Stimulated activated CD4-positive, alpha-beta T cell treated with anti-CD3 and anti-CD28 coated beads, Interleukin-2, amount 100 ng/mL, for 4 hours (primary cell): ENCODE data around the gene RBCK1.
A peak's percentile ranks its signal among the peaks of the same experiment; 100 is the strongest.
"Not testable (repeated sequence)": the region's sequence is repeated elsewhere in the genome, so short reads cannot be mapped to it uniquely, and the experiment has no call there.

Experiments used
- DNase-seq: peaks from one replicate; pipeline ENCODE4 v3.0.0-alpha.2; 2020; ENCODE audit warnings: low read depth

The RBCK1 gene

DNA sequence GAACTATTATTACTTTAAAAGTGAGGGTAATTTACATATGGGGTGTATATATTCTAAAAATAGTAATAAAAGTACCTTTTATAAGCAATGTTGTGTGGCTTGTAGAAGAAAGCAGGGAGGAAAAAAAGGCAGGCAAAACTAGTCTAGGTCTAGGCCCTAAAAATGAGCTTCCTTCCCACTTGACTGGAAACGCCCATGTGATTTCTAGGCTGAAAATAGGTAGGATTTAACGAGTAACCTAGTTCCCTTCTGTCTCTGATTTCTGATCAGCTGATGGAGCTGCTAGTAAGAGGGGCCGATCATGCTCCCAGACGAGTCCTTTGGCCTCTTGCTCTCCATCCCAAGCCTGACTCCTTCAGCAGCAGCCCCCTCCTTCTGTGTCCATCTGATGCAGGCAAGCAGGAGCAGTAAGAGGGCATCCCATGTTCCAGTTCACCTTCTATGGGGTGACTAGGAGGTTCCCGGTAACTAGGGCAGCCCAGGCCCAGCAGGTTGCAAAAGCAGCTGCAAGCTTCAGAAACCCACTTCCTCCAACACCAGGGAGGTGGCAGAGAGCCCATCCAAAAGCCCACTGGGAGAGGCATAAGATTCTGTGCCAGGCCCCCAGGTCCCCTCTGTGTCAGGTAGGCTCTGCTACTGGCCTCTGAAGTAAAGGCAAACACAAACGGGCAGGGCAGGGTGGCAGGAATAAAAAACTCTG is 29.8 kb downstream of the RBCK1 start:
- no peak for DNase-seq

- peak; percentile 34 for DNase-seq
These were observed 30.7 kb downstream of the RBCK1 start for GRCh38 chr20:438571-439469.

DNA sequence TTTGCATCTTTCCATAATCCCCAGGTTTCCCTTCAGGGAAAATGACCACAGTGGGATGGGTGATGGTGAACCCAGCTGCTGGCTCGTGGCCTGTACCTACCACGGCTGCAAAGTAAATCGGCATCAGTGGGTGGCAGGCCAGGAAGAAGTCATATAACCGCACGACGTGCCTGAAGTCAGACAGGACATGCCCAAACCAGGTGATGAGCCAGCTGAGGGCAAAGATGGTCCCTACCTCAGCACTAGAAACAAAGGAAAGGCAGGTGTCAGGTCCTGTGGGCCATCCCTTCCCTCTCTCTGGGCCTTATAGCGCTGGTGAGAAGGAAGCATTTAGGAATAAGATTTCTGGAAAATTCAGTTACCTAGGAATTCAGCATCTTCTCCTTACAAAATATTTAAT is 32.0 kb downstream of the RBCK1 start:
- DNase-seq, result no peak

DNA sequence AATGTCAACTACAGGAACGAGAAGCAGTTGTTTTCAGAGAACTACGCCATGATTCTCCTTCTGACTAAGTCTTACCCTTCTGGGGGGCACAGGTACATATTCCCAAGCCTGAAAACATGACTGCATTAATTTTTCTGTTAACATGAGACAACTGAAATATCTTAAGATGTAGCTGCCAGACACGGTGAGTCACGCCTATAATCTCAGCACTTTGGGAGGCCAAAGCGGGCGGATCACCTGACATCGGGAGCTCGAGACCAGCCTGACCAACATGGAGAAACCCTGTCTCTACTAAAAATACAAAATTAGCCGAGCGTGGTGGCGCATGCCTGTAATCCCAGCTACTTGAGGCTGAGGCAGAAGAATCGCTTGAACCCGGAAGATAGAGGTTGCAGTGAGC is 32.5 kb downstream of the RBCK1 start:
- DNase-seq, result no peak

- DNase-seq, result no peak
These were observed 35.2 kb downstream of the RBCK1 start for GRCh38 chr20:443223-443775.

DNA sequence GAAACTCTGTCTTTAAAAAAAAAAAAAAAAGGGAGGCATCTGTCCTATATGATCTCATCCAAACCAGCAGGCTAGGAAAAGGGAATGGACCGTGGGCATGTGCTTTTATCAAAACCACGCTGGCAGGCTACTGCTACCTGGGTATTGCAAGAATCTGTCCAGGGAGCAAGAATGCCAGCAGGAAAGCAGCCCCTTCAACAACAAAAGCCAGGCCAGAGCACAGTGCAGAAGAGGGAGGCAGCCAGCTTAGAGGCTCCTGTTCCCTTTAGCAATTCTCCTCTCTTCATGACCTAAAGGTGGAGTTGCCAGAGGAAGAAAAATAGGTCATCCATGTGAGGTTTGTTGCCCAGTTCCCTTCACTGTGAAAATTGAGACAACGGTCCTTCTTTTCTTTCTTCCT is 36.0 kb downstream of the RBCK1 start:
- no peak for DNase-seq

DNA sequence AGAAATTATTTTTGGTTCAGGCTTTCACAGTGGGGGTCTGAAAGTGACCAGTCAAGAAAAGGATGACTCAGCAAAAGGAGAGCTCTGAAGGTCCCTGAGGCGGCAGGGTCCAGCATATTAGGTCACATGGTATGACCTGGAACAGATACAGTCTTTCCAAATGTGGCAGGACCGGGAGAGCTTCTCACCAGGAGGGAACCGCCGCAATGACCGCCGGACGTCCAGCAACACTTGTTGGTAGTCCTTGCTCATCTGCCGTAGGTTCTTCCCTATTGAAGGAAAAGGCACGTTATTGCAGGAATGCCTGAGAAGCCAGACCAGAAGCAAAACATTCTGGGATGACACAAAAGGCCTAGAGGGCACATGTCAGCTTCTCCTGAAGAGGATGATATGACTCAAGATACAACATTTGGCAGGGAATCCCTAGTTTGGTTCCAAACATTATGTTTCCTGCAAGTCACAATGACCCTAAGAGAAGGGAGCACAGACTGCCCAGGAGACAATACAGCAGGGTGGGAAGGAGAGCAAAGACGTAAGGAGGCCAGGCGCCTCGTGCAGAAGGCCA is 36.8 kb downstream of the RBCK1 start:
- DNase-seq, result no peak

- no peak for DNase-seq
These were observed 37.6 kb downstream of the RBCK1 start for GRCh38 chr20:445514-446336.

GRCh38 chr20:452021-452420 is 43.9 kb downstream of the RBCK1 start:
- DNase-seq, result not testable (repeated sequence)

GRCh38 chr20:454951-455350 is 46.9 kb downstream of the RBCK1 start:
- DNase-seq, result no peak

GRCh38 chr20:458776-459175 is 50.7 kb downstream of the RBCK1 start:
- no peak for DNase-seq

DNA sequence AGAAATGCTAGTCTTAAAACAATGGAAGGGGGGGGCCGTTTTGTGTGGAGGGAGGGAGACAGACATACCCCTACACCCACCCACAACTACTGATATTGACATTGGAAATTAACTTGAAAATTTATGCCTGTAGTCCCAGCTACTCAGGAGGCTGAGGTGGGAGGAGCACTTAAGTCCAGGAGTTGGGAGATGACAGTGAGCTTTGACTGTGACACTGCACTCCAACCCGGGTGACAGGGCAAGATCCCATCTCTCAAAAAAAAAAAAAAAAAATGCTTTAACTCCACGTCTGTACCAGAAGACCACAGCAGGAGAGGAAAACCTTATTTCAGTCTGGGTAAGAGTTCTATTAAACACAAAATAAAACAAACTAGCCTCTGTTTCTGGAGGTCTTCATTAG is 52.1 kb downstream of the RBCK1 start:
- DNase-seq, result no peak

DNA sequence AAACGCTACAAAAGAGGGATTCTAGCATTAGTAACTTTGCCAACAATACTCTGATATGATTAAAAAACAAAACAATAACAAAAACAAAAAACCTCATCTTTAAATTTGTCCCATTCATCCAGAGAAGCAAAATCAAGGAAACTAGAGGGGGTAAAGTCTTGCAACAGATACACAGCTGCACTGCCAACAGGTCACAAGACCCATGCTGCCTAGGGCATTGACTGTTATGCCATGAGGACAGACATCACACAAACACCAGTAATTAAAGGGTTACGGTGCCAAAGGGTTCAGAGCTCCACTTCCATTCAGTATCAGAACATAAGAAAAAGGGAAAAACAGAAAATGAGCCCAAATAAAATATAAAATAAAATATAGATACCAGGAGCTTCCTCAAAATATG is 52.6 kb downstream of the RBCK1 start:
- no peak for DNase-seq

DNA sequence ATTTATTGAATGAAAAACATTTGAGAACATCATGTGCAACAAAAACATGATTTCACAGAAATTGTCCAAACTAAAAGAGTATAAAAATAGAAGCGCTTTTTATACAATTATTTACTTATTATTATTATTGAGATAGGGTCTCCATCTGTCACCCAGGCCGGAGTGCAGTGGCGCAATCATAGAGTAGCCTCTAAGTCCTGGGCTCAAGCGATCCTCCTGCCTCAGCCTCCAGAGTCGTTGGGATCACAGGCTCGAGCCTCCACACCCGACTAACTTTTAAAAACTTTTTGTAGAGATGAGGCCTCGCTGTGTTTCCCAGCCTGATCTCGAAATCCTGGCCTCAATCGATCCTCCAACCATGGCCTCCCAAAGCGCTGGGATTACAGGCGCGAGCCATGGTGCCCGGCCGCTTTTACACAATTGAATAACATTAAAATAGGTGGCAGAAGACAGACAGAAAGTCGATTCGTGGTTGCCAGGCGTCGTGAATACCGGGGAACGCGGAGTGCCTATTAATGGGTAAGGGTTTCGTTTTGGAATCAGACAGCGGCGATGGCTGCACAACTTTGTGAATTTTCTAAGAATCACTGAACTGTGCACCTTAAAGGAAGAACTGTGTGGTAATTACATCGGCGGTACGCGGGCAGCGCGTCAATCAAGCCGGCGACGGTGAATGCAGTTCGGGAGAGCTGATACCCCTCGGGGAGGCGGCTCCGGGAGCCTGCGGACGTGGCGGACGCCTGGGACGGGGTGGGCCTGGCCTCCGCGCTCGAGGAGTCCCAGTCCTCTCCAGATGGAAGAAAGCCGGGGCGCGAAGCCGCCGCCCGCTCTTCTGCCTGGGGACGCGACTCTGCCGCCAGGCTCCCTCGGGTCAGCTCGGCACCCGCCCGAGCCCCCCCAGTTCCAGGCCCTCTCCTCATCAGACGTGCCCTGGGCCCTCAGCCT is 53.4 kb downstream of the RBCK1 start:
- DNase-seq, result peak; percentile 33

GRCh38 chr20:462199-462991 is 54.3 kb downstream of the RBCK1 start, which contains the start of gene TBC1D20:
Gene TBC1D20, minus strand, starts transcription at chr20:462533. Its CDS starts 128 bp downstream, at chr20:462405.
- DNase-seq, result peak; percentile 81

DNA sequence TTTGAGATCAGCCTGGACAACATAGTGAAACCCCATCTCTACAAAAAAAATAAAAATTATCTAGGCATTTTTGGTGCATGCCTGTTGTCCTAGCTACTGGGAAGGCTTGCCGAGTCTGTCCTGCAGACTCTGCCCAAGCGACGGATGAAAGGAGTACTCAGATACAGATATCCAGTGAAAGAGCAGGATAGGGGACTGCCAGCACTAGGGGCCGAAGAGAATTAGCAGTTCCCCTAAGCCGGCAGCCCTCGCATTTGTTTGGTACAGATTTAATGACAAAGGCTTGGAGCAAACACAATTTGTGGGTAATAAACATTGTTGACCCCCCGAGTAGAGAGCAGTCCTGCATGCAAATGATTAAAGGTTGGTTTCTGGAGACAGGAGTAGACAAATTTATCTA is 59.7 kb downstream of the RBCK1 start:
- DNase-seq, result no peak

DNA sequence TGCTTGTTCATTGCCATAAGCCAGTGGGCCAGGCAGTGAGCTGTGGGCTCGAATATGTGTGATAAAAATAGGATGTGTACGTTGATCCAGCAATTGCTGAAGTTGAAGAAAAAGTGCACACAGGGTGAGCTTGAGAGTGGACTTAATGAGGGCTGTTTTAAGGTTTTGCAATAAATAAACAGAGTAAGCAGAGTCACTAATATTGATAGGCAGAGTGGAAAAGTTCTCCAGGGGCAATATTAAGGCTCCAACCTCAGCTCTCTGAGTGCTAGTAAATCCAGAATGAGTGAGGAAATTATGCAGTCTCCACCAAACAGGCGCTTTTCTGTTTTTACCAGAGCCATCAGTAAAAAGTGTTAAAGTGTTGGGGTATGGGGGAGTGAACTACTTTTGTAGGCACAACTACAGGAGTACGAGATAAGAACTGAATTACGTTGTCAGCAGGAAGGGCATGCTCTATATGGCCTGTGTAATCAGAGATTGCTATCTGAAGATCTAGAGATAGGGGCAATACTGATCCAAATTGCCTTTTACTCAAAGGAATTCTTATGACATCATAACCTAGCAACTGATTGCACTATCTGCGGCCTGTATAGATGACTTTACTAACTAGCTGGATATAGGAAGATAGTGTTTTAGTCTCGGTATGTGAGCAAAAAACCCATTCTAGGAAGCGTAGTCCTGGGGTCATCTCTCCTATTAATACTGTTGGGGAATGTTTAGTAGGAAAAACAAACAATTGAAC is 61.8 kb downstream of the RBCK1 start:
- no peak for DNase-seq

GRCh38 chr20:472137-472846 is 64.2 kb downstream of the RBCK1 start:
- DNase-seq, result no peak
